Heart left ventricle (tissue), 16 donors: Measurements from ENCODE around the gene DEFB123. TPM values are rescaled to one million over a fixed set of nuclear protein-coding genes. Genes with fewer than 3 reads are reported as not detected.
"Not testable (repeated sequence)": the region's sequence is repeated elsewhere in the genome, so short reads cannot be mapped to it uniquely, and the experiment has no call there.

Experiments used
- ATAC-seq, 4 donors: fragments of 200-7000 bp; cut with Tn5 transposase; one replicate each; pipeline ENCODE4 v1.9.1; 2020 to 2022; ENCODE audit warnings: moderate library complexity in 4 of 4, mild to moderate bottlenecking in 3 of 4, moderate number of reproducible peaks in 1 of 4
- DNase-seq, 5 donors: peaks; one replicate each; pipeline ENCODE4 v3.0.0-alpha.2; 2020
- H3K27ac ChIP-seq, 12 donors: fragments of 200-600 bp; sonication (generic) in 4 of 12; one replicate each; pipeline versions ENCODE4 v1.5.0 to v1.8.0; 2016 to 2022; ENCODE audit warnings: mild to moderate bottlenecking in 2 of 12
- H3K27me3 ChIP-seq, 9 donors: fragments of 200-600 bp; sonication (generic) in 2 of 9; one replicate each; pipeline versions ENCODE4 v1.5.1 to v1.8.0; 2016 to 2022; ENCODE audit warnings: mild to moderate bottlenecking in 3 of 9
- H3K36me3 ChIP-seq, 9 donors: fragments of 200-600 bp; sonication (generic) in 2 of 9; one replicate each; pipeline versions ENCODE4 v1.5.0 to v1.8.0; 2018 to 2022; ENCODE audit warnings: mild to moderate bottlenecking in 2 of 9
- H3K4me1 ChIP-seq, 12 donors: fragments of 200-600 bp; sonication (generic) in 4 of 12; one replicate each; pipeline versions ENCODE4 v1.5.0 to v1.8.0; 2016 to 2022; ENCODE audit warnings: mild to moderate bottlenecking in 3 of 12
- H3K4me3 ChIP-seq, 12 donors: fragments of 200-600 bp; sonication (generic) in 4 of 12; one replicate each; pipeline versions ENCODE4 v1.5.0 to v1.8.0; 2017 to 2022; ENCODE audit warnings: mild to moderate bottlenecking in 9 of 12, moderate library complexity in 4 of 12
- H3K9me3 ChIP-seq, 12 donors: fragments of 200-600 bp; sonication (generic) in 4 of 12; one replicate each; pipeline versions ENCODE4 v1.5.0 to v1.8.0; 2016 to 2022; ENCODE audit warnings: mild to moderate bottlenecking in 1 of 12
- POLR2A ChIP-seq, 2 donors: fragments of 450-650 bp; IDR thresholded peaks; one replicate each; pipeline ENCODE4 v1.6.1; 2017; ENCODE audit warnings: antibody characterized with exemption in 2 of 2, mild to moderate bottlenecking in 2 of 2, moderate library complexity in 2 of 2
- WGBS, 4 donors: extraction: QIAGEN DNeasy Blood & Tissue Kit in 2 of 4; methylation state at CpG; one replicate each; pipeline versions ENCODE4 v1.1.5 to v1.1.7; 2013 to 2018; 5-methylcytosine and 5-hydroxymethylcytosine counted together
- intact Hi-C, 10 donors: fragments of 100-400 bp; cut with DNase I; formaldehyde crosslinking; loops; one replicate each; pipeline versions ENCODE4 v1.11.1 to v1.14.2; 2022
- polyA plus RNA-seq, 2 donors: library from polyadenylated mRNA; stranded (reverse); fragments of 200-250 nt; gene quantifications; one replicate each; pipeline ENCODE4 v1.2.3, GENCODE V29; 2013
- total RNA-seq, 9 donors: library from RNA; depleted of rRNA in 2 of 9; stranded (reverse); fragments of >200 nt in 2 of 9; fragmentation: NEBNext Ultra II Directional in 3 of 9; extraction: Animal tissue kit (Norgen Biotek cat#: 25700) in 3 of 9; gene quantifications; one replicate each; pipeline versions ENCODE4 v1.1.0 to v1.2.4, GENCODE V29; 2016 to 2023
- TF ChIP-seq, protein P1 (sequence below), 12 donors: fragments of 200-600 bp; sonication (generic) in 4 of 12; IDR thresholded peaks; one replicate each; pipeline versions ENCODE4 v1.5.0 to v1.8.0; 2018 to 2022; ENCODE audit warnings: antibody characterized with exemption in 12 of 12, mild to moderate bottlenecking in 5 of 12
- donor health status: ischemic (EF 13 %, LVEDD 7.1; RV severe dilation, severe dysfunction).
- donor health status: healthy with polysubstance abuse.
- donor health status: DM: no; HTN: yes; CAD: no.
- donor health status: DM: no; HTN: no; CAD: no.
- donor health status: ischemic (EF 25% LVEDD 6.9; RV normal size, moderate dysfunction).
- donor health status: ischemic (EF 25% LVEDD 5.7; RV mildly dilated, moderate dysfunction).
- donor health status: healthy.
- donor health status: DM: yes; HTN: yes; CAD: no.
- donor health status: ischemic (EF 35%, LVEDD 5.7; RV mildly dilated, moderate dysfunction).
- donor health status: nonischemic (EF 11% LVEDD 7.7; RV severe dilation, severe dysfunction).
- donor health status: DM: yes; HTN: yes; CAD: no.
- donor health status: PGD.
- donor health status: ischemic (EF 29% LVEDD 5.4; RV normal size, mild dysfunction).
- donor health status: nonischemic (EF 23%, LVEDD 6.1; RV moderate dilation, normal function).

The DEFB123 gene
- total and polyA plus RNA-seq, 11 donors = not detected

DNA sequence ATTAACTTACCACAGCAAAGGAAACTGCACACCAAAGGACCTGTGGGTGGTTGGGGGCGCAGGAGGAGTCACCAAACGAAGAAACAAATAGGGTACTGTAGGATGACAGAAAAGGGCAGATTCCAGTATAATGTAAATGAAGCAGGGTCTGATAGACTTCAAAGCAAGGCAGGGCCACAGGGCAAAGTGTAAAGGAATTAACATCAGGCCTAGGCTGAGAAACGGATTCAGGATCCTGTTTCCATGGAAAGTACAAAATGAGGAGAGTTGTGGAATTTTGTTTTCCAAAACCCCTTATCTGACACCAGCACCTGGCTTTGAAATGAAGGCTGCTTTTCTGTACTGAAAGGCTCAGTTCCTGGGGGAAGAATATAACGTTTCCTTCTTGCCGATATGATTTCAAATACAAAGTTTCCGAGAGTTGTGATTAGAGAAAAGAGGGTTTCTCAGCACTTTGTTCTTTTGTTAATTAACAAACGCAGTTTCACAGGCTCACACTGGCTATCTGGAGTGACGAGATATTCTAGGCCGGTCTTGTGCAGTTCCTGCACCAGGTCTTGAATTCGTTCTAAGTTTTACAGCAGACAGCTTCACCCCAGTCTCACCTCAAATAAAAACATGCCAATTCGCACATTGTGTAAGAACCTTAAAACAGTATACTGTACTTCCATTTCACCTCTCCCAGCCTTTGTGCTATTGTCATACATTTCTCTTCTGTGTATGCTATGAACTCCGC is 5.8 kb downstream of the DEFB123 start:
- no peak for DNase-seq
- Histone ChIP-seq H3K27ac (no peak overlapping the region), H3K4me3 (no peak overlapping the region), H3K4me1 (no peaks in the 10 kb centered on the region), H3K36me3 (no peaks in the 10 kb centered on the region), H3K9me3 (peaks cover 0 to 5% (median 0%) of the 10 kb centered on the region in 12 donors), H3K27me3 (peaks cover 0 to 4% (median 0%) of the 10 kb centered on the region in 9 donors)
- no peak for TF ChIP-seq POLR2A (IDR thresholded peaks at IDR 0.05)
- TF ChIP-seq, protein P1, sequence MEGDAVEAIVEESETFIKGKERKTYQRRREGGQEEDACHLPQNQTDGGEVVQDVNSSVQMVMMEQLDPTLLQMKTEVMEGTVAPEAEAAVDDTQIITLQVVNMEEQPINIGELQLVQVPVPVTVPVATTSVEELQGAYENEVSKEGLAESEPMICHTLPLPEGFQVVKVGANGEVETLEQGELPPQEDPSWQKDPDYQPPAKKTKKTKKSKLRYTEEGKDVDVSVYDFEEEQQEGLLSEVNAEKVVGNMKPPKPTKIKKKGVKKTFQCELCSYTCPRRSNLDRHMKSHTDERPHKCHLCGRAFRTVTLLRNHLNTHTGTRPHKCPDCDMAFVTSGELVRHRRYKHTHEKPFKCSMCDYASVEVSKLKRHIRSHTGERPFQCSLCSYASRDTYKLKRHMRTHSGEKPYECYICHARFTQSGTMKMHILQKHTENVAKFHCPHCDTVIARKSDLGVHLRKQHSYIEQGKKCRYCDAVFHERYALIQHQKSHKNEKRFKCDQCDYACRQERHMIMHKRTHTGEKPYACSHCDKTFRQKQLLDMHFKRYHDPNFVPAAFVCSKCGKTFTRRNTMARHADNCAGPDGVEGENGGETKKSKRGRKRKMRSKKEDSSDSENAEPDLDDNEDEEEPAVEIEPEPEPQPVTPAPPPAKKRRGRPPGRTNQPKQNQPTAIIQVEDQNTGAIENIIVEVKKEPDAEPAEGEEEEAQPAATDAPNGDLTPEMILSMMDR (IDR thresholded peaks at IDR 0.05) = no peak
- no peak for ATAC-seq
- intact Hi-C loops = no loop called here
- 61 to 70% (median 68%) methylated on average over 12 of the region's 12 CpGs for WGBS, 4 donors

GRCh38 chr20:31449511-31450414 is 9.3 kb downstream of the DEFB123 start:
- Histone ChIP-seq H3K4me3 (no peak overlapping the region), H3K36me3 (no peaks in the 10 kb centered on the region), H3K27ac (no peak overlapping the region), H3K9me3 (peaks cover 0 to 5% (median 0%) of the 10 kb centered on the region in 12 donors), H3K27me3 (peaks cover 0 to 5% (median 0%) of the 10 kb centered on the region in 9 donors), H3K4me1 (peaks cover 0 to 2% (median 0%) of the 10 kb centered on the region in 12 donors)
- WGBS, 4 donors = 64 to 73% (median 67%) methylated on average over 8 of the region's 8 CpGs
- TF ChIP-seq, protein P1 (IDR thresholded peaks at IDR 0.05) = no peak
- no peak for TF ChIP-seq POLR2A (IDR thresholded peaks at IDR 0.05)
- intact Hi-C loops = no loop called here
- DNase-seq (no peak), ATAC-seq (no peak)

DNA sequence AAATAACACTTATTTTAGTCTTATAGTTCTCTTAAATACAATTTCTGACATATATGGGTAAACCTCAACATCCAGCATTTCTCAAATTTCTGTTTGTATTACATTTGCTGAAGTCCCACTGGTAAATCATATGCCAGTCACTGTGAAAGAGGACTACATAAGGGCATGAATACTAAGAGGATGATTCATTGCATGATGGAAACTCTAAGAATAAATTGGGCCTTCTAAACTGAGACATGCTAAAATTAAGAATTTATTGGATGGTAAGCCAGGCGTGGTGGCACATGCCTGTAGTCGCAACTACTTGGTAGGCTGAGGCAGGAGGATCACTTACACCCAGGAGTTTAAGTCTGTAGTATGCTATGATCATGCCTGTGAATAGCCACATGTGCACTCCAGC is 12.1 kb downstream of the DEFB123 start:
- ATAC-seq (peak in 1 of 4 donors; percentile 44), DNase-seq (no peak)
- TF ChIP-seq, protein P1 (IDR thresholded peaks at IDR 0.05) = no peak
- no peak for TF ChIP-seq POLR2A (IDR thresholded peaks at IDR 0.05)
- H3K9me3 ChIP-seq = peaks cover 0 to 5% (median 0%) of the 10 kb centered on the region in 12 donors
- no peak overlapping the region for H3K27ac ChIP-seq
- H3K4me3 ChIP-seq = no peak overlapping the region
- WGBS, 4 donors = 64 to 75% (median 73%) methylated on average over 2 of the region's 2 CpGs
- intact Hi-C loops = no loop called here
- peaks cover 0 to 19% (median 0%) of the 10 kb centered on the region in 9 donors for H3K27me3 ChIP-seq
- H3K4me1 ChIP-seq = peaks cover 0 to 2% (median 0%) of the 10 kb centered on the region in 12 donors
- no peaks in the 10 kb centered on the region for H3K36me3 ChIP-seq

DNA sequence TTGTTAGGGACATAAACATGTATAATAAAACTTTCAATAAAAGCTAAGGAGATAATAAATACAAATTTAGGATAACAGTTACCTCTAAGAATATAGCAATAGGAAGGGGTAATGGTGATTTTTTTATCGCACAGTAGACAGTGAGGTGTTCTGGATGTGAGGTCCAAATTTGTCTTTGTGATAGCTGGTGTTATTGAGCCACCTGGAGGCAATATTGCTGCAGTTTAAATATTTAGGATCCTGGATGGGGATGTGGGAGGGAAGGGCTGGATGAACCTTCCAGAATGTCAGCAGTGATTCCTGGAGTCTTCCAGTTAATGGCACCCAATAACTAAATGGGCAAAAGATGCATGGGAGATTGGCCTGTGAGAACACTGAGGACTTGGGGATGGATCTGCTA is 13.9 kb downstream of the DEFB123 start:
- Histone ChIP-seq H3K27ac (no peak overlapping the region), H3K27me3 (peaks cover 0 to 35% (median 8%) of the 10 kb centered on the region in 9 donors), H3K36me3 (no peaks in the 10 kb centered on the region), H3K9me3 (no peaks in the 10 kb centered on the region), H3K4me3 (no peak overlapping the region), H3K4me1 (peaks cover 0 to 2% (median 0%) of the 10 kb centered on the region in 12 donors)
- no peak for ATAC-seq
- no peak for TF ChIP-seq POLR2A (IDR thresholded peaks at IDR 0.05)
- TF ChIP-seq, protein P1 (IDR thresholded peaks at IDR 0.05) = no peak
- intact Hi-C loops = no loop called here
- no peak for DNase-seq
- WGBS, 4 donors = 86 to 91% (median 90%) methylated on average over 1 of the region's 1 CpG

GRCh38 chr20:31470946-31471345 is 30.5 kb downstream of the DEFB123 start:
- ATAC-seq, H3K27ac ChIP-seq, H3K9me3 ChIP-seq, intact Hi-C loops, H3K36me3 ChIP-seq, DNase-seq, H3K4me3 ChIP-seq: not testable (repeated sequence)
- H3K4me1 ChIP-seq = peaks cover 0 to 23% (median 8%) of the 10 kb centered on the region in 12 donors
- WGBS, 4 donors = 92 to 94% methylated on average over 25 to 29 of the region's 33 CpGs; no CpG with 5 or more reads in 2 of the 4 donors
- H3K27me3 ChIP-seq = peaks cover 0 to 17% (median 11%) of the 10 kb centered on the region in 9 donors
